GM19193 (cell line): ENCODE measurements around the gene IP6K2.

ENCODE experiments used
- POLR2A ChIP-seq: IDR thresholded peaks from 4 replicates; pipeline ENCODE4 v1.6.1; 2011; ENCODE audit not compliant: insufficient read depth, insufficient read length; ENCODE audit errors: extremely low read depth

Gene IP6K2

DNA sequence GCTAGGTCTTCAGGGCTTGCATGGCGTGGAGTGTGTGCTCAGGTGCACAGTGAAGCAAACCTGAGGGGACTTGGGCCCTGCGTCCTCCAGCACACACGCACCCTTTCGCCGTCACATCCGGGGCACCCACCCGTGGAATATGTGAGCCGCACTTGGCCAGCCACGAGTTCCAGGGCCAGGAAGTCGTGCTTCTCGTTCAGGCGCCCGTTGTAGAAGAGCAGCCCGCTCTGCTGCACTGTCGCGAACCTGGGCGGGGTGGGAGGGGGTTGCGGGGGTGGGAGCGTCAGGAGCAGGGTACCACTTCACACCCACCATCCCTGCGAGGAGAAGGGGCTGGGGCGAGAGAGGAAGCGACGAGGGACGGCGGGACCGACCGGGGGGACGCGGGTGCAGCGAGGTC is 61.4 kb downstream of the IP6K2 start:
- no peak for TF ChIP-seq POLR2A

- no peak for TF ChIP-seq POLR2A
Observed at GRCh38 chr3:48655063-48655462, 62.0 kb downstream of the IP6K2 start.

- TF ChIP-seq POLR2A: no peak
Observed at GRCh38 chr3:48652923-48653715, 63.9 kb downstream of the IP6K2 start.

GRCh38 chr3:48651771-48652170 is 65.2 kb downstream of the IP6K2 start:
- TF ChIP-seq POLR2A: no peak

GRCh38 chr3:48650723-48651122 is 66.3 kb downstream of the IP6K2 start:
- no peak for TF ChIP-seq POLR2A

- no peak for TF ChIP-seq POLR2A
Observed at GRCh38 chr3:48648188-48648850, 68.7 kb downstream of the IP6K2 start.

GRCh38 chr3:48647714-48648113 is 69.3 kb downstream of the IP6K2 start:
- TF ChIP-seq POLR2A: no peak

- no peak for TF ChIP-seq POLR2A
Observed at GRCh38 chr3:48644898-48645760, 71.9 kb downstream of the IP6K2 start.

DNA sequence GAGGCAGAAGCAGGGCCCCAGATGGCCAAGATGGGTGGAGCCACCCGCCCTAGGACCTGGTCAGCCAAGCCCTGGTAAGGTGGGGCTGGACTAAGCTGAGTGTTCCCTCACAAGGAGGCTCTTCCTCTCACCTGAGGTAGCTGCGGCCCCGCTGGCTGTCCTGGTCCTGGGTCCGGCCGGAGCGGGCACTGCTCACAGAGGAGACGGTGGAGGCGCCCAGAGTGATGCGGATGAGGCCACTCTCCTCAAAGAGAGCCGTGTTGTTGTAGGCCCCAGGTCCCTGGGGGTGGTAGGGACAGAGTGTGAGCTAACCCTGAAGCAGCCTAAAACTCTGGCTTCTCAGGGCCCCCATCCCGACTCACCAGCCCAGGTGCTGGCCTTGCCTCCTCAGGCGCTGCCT is 74.4 kb downstream of the IP6K2 start:
- no peak for TF ChIP-seq POLR2A

DNA sequence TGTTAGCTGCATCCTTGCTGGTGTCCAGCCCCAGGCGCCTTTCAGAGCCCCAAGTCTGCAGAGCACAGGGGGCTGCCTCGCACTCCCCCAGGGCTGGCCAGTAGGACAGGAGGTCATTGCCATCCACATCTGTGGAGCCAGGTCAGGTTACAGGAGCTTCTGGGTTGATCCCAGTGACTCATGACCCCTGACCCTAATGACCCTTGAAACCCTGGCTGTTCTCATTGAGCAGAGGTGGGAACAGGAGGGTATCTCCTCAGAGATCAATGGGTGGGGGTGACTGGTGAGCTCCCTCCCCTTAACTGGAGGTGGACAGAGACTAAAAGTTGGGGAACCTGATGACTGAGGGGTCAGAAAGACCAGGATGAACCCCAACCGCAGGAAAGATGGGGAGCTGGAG is 75.6 kb downstream of the IP6K2 start:
- TF ChIP-seq POLR2A: no peak

DNA sequence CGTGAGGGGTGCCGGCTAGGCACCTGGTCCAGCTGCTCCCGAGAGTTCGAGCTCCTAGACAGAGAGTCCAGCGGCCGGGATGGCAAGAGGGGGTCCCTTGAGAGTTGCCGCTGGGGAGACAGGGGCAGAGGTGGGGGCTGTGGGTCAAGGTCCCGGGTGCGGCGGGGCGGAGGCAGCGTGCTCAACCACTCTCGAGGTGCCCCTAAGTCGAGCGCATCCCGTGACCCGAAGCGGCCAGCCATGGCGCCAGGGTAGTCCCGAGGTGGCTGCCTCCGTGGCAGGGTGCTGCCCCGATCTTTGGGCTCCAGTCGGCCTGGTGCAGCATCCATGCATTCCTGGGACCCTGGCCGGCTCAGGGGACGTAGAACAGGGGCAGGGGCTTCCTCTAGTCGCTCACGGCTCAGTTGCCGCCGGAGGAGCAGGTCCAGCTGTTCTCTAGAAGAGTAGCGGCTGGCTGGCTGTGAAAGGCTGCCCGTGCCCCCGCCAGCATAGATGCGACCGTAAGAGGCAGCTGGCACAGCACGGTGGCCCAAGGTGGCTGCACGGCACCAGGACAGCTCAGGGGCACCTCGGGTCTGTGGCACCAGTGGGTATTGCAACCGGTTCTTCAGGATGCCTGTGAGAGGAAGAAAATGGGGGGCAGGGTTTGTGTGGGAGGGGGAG is 76.9 kb downstream of the IP6K2 start:
- TF ChIP-seq POLR2A: no peak
